SK-N-MC (cell line): ENCODE measurements around the gene COBL.

ENCODE experiments used
- DNase-seq: peaks from one replicate; pipeline ENCODE4 v3.0.0-alpha.2; 2011; ENCODE audit warnings: low read depth, low spot score
- H3K27ac ChIP-seq: fragments of 200-600 bp; sonication (generic); 2 replicates; pipeline ENCODE4 v1.5.1; 2016; ENCODE audit warnings: mixed run types
- H3K36me3 ChIP-seq: fragments of 200-600 bp; sonication (generic); 2 replicates; pipeline ENCODE4 v1.6.1; 2017; ENCODE audit warnings: antibody characterized with exemption, low read length, mixed read lengths; ENCODE audit not compliant: insufficient read depth
- H3K4me3 ChIP-seq: fragments of 200-600 bp; sonication (generic); 2 replicates; pipeline ENCODE4 v1.5.1; 2016
- H3K9ac ChIP-seq: fragments of 200-600 bp; sonication (generic); 2 replicates; pipeline ENCODE4 v1.8.0; 2017; ENCODE audit warnings: mixed run types, mixed read lengths; ENCODE audit not compliant: insufficient read length
- H3K9me3 ChIP-seq: fragments of 200-600 bp; sonication (generic); 2 replicates; pipeline ENCODE4 v1.6.1; 2017; ENCODE audit warnings: low read depth, mild to moderate bottlenecking, antibody characterized with exemption, low read length, moderate library complexity, mixed read lengths
- EZH2 ChIP-seq: fragments of 200-600 bp; sonication (generic); IDR thresholded peaks from one replicate; pipeline ENCODE4 v1.6.1; 2017; ENCODE audit warnings: antibody characterized with exemption
- FOXP2 ChIP-seq: optimal IDR thresholded peaks from 2 replicates; pipeline ENCODE3; 2011; ENCODE audit warnings: mild to moderate bottlenecking, moderate library complexity; ENCODE audit not compliant: insufficient read depth; ENCODE audit errors: extremely low read length, control extremely low read depth
- POLR2AphosphoS5 ChIP-seq: IDR thresholded peaks from 2 replicates; pipeline ENCODE4 v1.6.1; 2012; ENCODE audit warnings: mild to moderate bottlenecking, low read depth, low read length, borderline replicate concordance

Gene COBL

GRCh38 chr7:51340029-51340838 lies 23.6 kb upstream of the COBL start:
- no peak overlapping the region for H3K27ac ChIP-seq
- H3K9me3 ChIP-seq: no peaks in the 10 kb centered on the region
- no peaks in the 10 kb centered on the region for H3K36me3 ChIP-seq
- no peak overlapping the region for H3K4me3 ChIP-seq
- TF ChIP-seq EZH2 (no peak), POLR2AphosphoS5 (no peak), FOXP2 (no peak)
- DNase-seq: no peak
- no peak overlapping the region for H3K9ac ChIP-seq

GRCh38 chr7:51335057-51335456 lies 18.4 kb upstream of the COBL start:
- no peak overlapping the region for H3K4me3 ChIP-seq
- H3K9me3 ChIP-seq: no peaks in the 10 kb centered on the region
- TF ChIP-seq POLR2AphosphoS5 (no peak), EZH2 (no peak), FOXP2 (no peak)
- DNase-seq: no peak
- no peak overlapping the region for H3K27ac ChIP-seq
- H3K9ac ChIP-seq: no peak overlapping the region
- H3K36me3 ChIP-seq: no peaks in the 10 kb centered on the region

- Histone ChIP-seq H3K9me3 (no peaks in the 10 kb centered on the region), H3K9ac (no peak overlapping the region), H3K36me3 (no peaks in the 10 kb centered on the region), H3K4me3 (no peak overlapping the region), H3K27ac (no peak overlapping the region)
- DNase-seq: no peak
- TF ChIP-seq EZH2: no peak
- TF ChIP-seq FOXP2: no peak
- TF ChIP-seq POLR2AphosphoS5: no peak
These were observed 13.2 kb upstream of the COBL start for GRCh38 chr7:51329696-51330263.

GRCh38 chr7:51328351-51328801 lies 11.8 kb upstream of the COBL start:
- no peak overlapping the region for H3K27ac ChIP-seq
- DNase-seq: no peak

GRCh38 chr7:51327287-51327717 lies 10.7 kb upstream of the COBL start:
- Histone ChIP-seq H3K36me3 (no peaks in the 10 kb centered on the region), H3K4me3 (no peak overlapping the region), H3K9me3 (no peaks in the 10 kb centered on the region), H3K9ac (no peak overlapping the region), H3K27ac (no peak overlapping the region)
- no peak for DNase-seq
- TF ChIP-seq FOXP2 (no peak), EZH2 (no peak), POLR2AphosphoS5 (no peak)

More at GRCh38 chr7:51328351-51328801, 11.8 kb upstream of the COBL start:
- Histone ChIP-seq H3K9ac (no peak overlapping the region), H3K36me3 (no peaks in the 10 kb centered on the region), H3K4me3 (no peak overlapping the region), H3K9me3 (no peaks in the 10 kb centered on the region)
- TF ChIP-seq EZH2: no peak
- no peak for TF ChIP-seq POLR2AphosphoS5
- no peak for TF ChIP-seq FOXP2

GRCh38 chr7:51326656-51327286 lies 10.2 kb upstream of the COBL start:
- Histone ChIP-seq H3K4me3 (no peak overlapping the region), H3K27ac (no peak overlapping the region), H3K9me3 (no peaks in the 10 kb centered on the region), H3K9ac (no peak overlapping the region), H3K36me3 (no peaks in the 10 kb centered on the region)
- TF ChIP-seq POLR2AphosphoS5 (no peak), EZH2 (no peak), FOXP2 (no peak)
- DNase-seq: no peak

- Histone ChIP-seq H3K36me3 (no peaks in the 10 kb centered on the region), H3K4me3 (no peak overlapping the region), H3K9me3 (no peaks in the 10 kb centered on the region), H3K27ac (no peak overlapping the region), H3K9ac (no peak overlapping the region)
- DNase-seq: no peak
- no peak for TF ChIP-seq EZH2
- TF ChIP-seq POLR2AphosphoS5: no peak
- TF ChIP-seq FOXP2: no peak
These were observed 9.3 kb upstream of the COBL start for GRCh38 chr7:51325908-51326307.

- H3K9ac ChIP-seq: no peak overlapping the region
- H3K36me3 ChIP-seq: no peaks in the 10 kb centered on the region
- TF ChIP-seq POLR2AphosphoS5 (no peak), EZH2 (no peak), FOXP2 (no peak)
- DNase-seq: no peak
- no peak overlapping the region for H3K27ac ChIP-seq
- H3K9me3 ChIP-seq: no peaks in the 10 kb centered on the region
- no peak overlapping the region for H3K4me3 ChIP-seq
These were observed 8.7 kb upstream of the COBL start for GRCh38 chr7:51325261-51325676.
